Measurements from ENCODE around the gene GGA2.
"Not testable (repeated sequence)": the region's sequence is repeated elsewhere in the genome, so short reads cannot be mapped to it uniquely, and the experiment has no call there.

The GGA2 gene

GRCh38 chr16:23500862-23501225, 9.4 kb downstream of the GGA2 start:
- Mint-ChIP-seq H3K27ac (peak overlapping the region; percentile 81), H3K36me3 (peaks cover 29% of the 10 kb centered on the region), H3K27me3 (no peaks in the 10 kb centered on the region), H3K9me3 (no peaks in the 10 kb centered on the region), H3K4me1 (peaks cover 91% of the 10 kb centered on the region), H3K4me3 (no peak overlapping the region)
- no peak for ATAC-seq

GRCh38 chr16:23500212-23500861, 10.0 kb downstream of the GGA2 start:
- H3K4me1 Mint-ChIP-seq, result peaks cover 86% of the 10 kb centered on the region
- no peaks in the 10 kb centered on the region for H3K27me3 Mint-ChIP-seq

GRCh38 chr16:23499801-23500200, 10.5 kb downstream of the GGA2 start:
- H3K4me3 Mint-ChIP-seq, result peak overlapping the region; percentile 71
- no peaks in the 10 kb centered on the region for H3K9me3 Mint-ChIP-seq
- no peaks in the 10 kb centered on the region for H3K27me3 Mint-ChIP-seq
- ATAC-seq, result peak; percentile 51
- H3K4me1 Mint-ChIP-seq, result peaks cover 82% of the 10 kb centered on the region
- H3K36me3 Mint-ChIP-seq, result peaks cover 37% of the 10 kb centered on the region
- H3K27ac Mint-ChIP-seq, result peak overlapping the region; percentile 81

More at GRCh38 chr16:23500212-23500861, 10.0 kb downstream of the GGA2 start:
- Mint-ChIP-seq H3K36me3 (peaks cover 33% of the 10 kb centered on the region), H3K27ac (peak overlapping the region; percentile 81), H3K9me3 (no peaks in the 10 kb centered on the region), H3K4me3 (peak overlapping the region; percentile 71)
- ATAC-seq, result no peak

GRCh38 chr16:23498863-23499262, 11.4 kb downstream of the GGA2 start:
- Mint-ChIP-seq H3K36me3 (peaks cover 40% of the 10 kb centered on the region), H3K4me1 (peaks cover 72% of the 10 kb centered on the region), H3K4me3 (peak overlapping the region; percentile 50)

GRCh38 chr16:23497543-23497868, 12.8 kb downstream of the GGA2 start:
- Mint-ChIP-seq H3K36me3 (peaks cover 45% of the 10 kb centered on the region), H3K4me3 (peak overlapping the region; percentile 16), H3K27ac (peak overlapping the region; percentile 81), H3K9me3 (no peaks in the 10 kb centered on the region), H3K27me3 (no peaks in the 10 kb centered on the region), H3K4me1 (peaks cover 64% of the 10 kb centered on the region)
- no peak for ATAC-seq

More at GRCh38 chr16:23498863-23499262, 11.4 kb downstream of the GGA2 start:
- no peak for ATAC-seq
- H3K9me3 Mint-ChIP-seq, result no peaks in the 10 kb centered on the region
- H3K27me3 Mint-ChIP-seq, result no peaks in the 10 kb centered on the region
- peak overlapping the region; percentile 81 for H3K27ac Mint-ChIP-seq

- Mint-ChIP-seq H3K4me3 (peak overlapping the region; percentile 16), H3K27me3 (no peaks in the 10 kb centered on the region), H3K4me1 (peaks cover 58% of the 10 kb centered on the region), H3K9me3 (no peaks in the 10 kb centered on the region), H3K27ac (peak overlapping the region; percentile 81), H3K36me3 (peaks cover 48% of the 10 kb centered on the region)
- ATAC-seq, result peak; percentile 83
Measured at GRCh38 chr16:23496821-23497542, 13.3 kb downstream of the GGA2 start.

- Mint-ChIP-seq H3K4me3 (no peak overlapping the region), H3K27ac (peak overlapping the region; percentile 81), H3K9me3 (no peaks in the 10 kb centered on the region), H3K4me1 (peaks cover 49% of the 10 kb centered on the region), H3K36me3 (peaks cover 57% of the 10 kb centered on the region), H3K27me3 (no peaks in the 10 kb centered on the region)
- no peak for ATAC-seq
Measured at GRCh38 chr16:23495671-23496070, 14.6 kb downstream of the GGA2 start.

- Mint-ChIP-seq H3K4me1 (peaks cover 36% of the 10 kb centered on the region), H3K27ac (no peak overlapping the region)
Measured at GRCh38 chr16:23494188-23494587, 16.1 kb downstream of the GGA2 start.

GRCh38 chr16:23491490-23492391, 18.6 kb downstream of the GGA2 start:
- H3K9me3 Mint-ChIP-seq, result no peaks in the 10 kb centered on the region
- H3K36me3 Mint-ChIP-seq, result peaks cover 54% of the 10 kb centered on the region
- no peak for ATAC-seq
- no peak overlapping the region for H3K4me3 Mint-ChIP-seq
- H3K4me1 Mint-ChIP-seq, result peaks cover 11% of the 10 kb centered on the region
- peak overlapping the region; percentile 35 for H3K27ac Mint-ChIP-seq
- H3K27me3 Mint-ChIP-seq, result no peaks in the 10 kb centered on the region

More at GRCh38 chr16:23494188-23494587, 16.1 kb downstream of the GGA2 start:
- Mint-ChIP-seq H3K4me3 (no peak overlapping the region), H3K36me3 (peaks cover 58% of the 10 kb centered on the region), H3K27me3 (no peaks in the 10 kb centered on the region), H3K9me3 (no peaks in the 10 kb centered on the region)
- ATAC-seq, result no peak

- ATAC-seq, result no peak
- H3K4me1 Mint-ChIP-seq, result peaks cover 11% of the 10 kb centered on the region
- H3K36me3 Mint-ChIP-seq, result peaks cover 69% of the 10 kb centered on the region
- no peaks in the 10 kb centered on the region for H3K9me3 Mint-ChIP-seq
- H3K4me3 Mint-ChIP-seq, result no peak overlapping the region
- peak overlapping the region; percentile 48 for H3K27ac Mint-ChIP-seq
- H3K27me3 Mint-ChIP-seq, result no peaks in the 10 kb centered on the region
Measured at GRCh38 chr16:23486480-23486879, 23.8 kb downstream of the GGA2 start.

- peaks cover 9% of the 10 kb centered on the region for H3K4me1 Mint-ChIP-seq
- no peak for ATAC-seq
- H3K27ac Mint-ChIP-seq, result no peak overlapping the region
- peaks cover 69% of the 10 kb centered on the region for H3K36me3 Mint-ChIP-seq
- H3K4me3 Mint-ChIP-seq, result no peak overlapping the region
- H3K27me3 Mint-ChIP-seq, result no peaks in the 10 kb centered on the region
- no peaks in the 10 kb centered on the region for H3K9me3 Mint-ChIP-seq
Measured at GRCh38 chr16:23485841-23486240, 24.5 kb downstream of the GGA2 start.

- no peaks in the 10 kb centered on the region for H3K9me3 Mint-ChIP-seq
Measured at GRCh38 chr16:23485257-23485614, 25.1 kb downstream of the GGA2 start.

GRCh38 chr16:23484510-23485256, 25.6 kb downstream of the GGA2 start:
- H3K4me3 Mint-ChIP-seq, result no peak overlapping the region
- H3K27ac Mint-ChIP-seq, result no peak overlapping the region
- H3K9me3 Mint-ChIP-seq, result no peaks in the 10 kb centered on the region
- peaks cover 66% of the 10 kb centered on the region for H3K36me3 Mint-ChIP-seq
- no peaks in the 10 kb centered on the region for H3K27me3 Mint-ChIP-seq
- no peak for ATAC-seq
- peaks cover 6% of the 10 kb centered on the region for H3K4me1 Mint-ChIP-seq

More at GRCh38 chr16:23485257-23485614, 25.1 kb downstream of the GGA2 start:
- Mint-ChIP-seq H3K4me1 (peaks cover 6% of the 10 kb centered on the region), H3K27ac (no peak overlapping the region), H3K27me3 (no peaks in the 10 kb centered on the region), H3K36me3 (peaks cover 66% of the 10 kb centered on the region), H3K4me3 (no peak overlapping the region)
- no peak for ATAC-seq

GRCh38 chr16:23483492-23483891, 26.8 kb downstream of the GGA2 start:
- Mint-ChIP-seq H3K36me3 (peaks cover 73% of the 10 kb centered on the region), H3K27ac (peak overlapping the region; percentile 82)
- not testable (repeated sequence) for H3K4me1 Mint-ChIP-seq, H3K4me3 Mint-ChIP-seq, H3K9me3 Mint-ChIP-seq, H3K27me3 Mint-ChIP-seq, ATAC-seq

- H3K4me3 Mint-ChIP-seq, result peak overlapping the region; percentile 49
- peak; percentile 48 for ATAC-seq
- no peaks in the 10 kb centered on the region for H3K27me3 Mint-ChIP-seq
- H3K9me3 Mint-ChIP-seq, result no peaks in the 10 kb centered on the region
- peaks cover 76% of the 10 kb centered on the region for H3K36me3 Mint-ChIP-seq
- H3K4me1 Mint-ChIP-seq, result peaks cover 6% of the 10 kb centered on the region
- H3K27ac Mint-ChIP-seq, result peak overlapping the region; percentile 82
Measured at GRCh38 chr16:23482778-23483177, 27.5 kb downstream of the GGA2 start.

All from stimulated activated memory B cell treated with anti-CD40 and anti-IgM and Interleukin-4, amounts not matched to agents 10 μg/mL and 1 μg/mL and 100 μg/mL, for 72 hours (primary cell).